Upper lobe of right lung (tissue), 1 donor: Measurements from ENCODE around the gene CDYL2. TPM values are rescaled to one million over a fixed set of nuclear protein-coding genes. Genes with fewer than 3 reads are reported as not detected.

ENCODE experiments used
- ATAC-seq: fragments of 200-7000 bp; cut with Tn5 transposase; one replicate; pipeline ENCODE4 v1.9.1; 2020; ENCODE audit warnings: mild to moderate bottlenecking, moderate library complexity
- DNase-seq: peaks from one replicate; pipeline ENCODE4 v3.0.0-alpha.2; 2020
- H3K27ac ChIP-seq: fragments of 200-600 bp; one replicate; pipeline ENCODE4 v1.8.0; 2022
- H3K27me3 ChIP-seq: fragments of 200-600 bp; one replicate; pipeline ENCODE4 v1.8.0; 2022; ENCODE audit warnings: mild to moderate bottlenecking
- H3K36me3 ChIP-seq: fragments of 200-600 bp; one replicate; pipeline ENCODE4 v1.8.0; 2022
- H3K4me1 ChIP-seq: fragments of 200-600 bp; one replicate; pipeline ENCODE4 v1.8.0; 2022
- H3K4me3 ChIP-seq: fragments of 200-600 bp; one replicate; pipeline ENCODE4 v1.8.0; 2022; ENCODE audit warnings: mild to moderate bottlenecking
- H3K9me3 ChIP-seq: fragments of 200-600 bp; one replicate; pipeline ENCODE4 v1.8.0; 2022
- CTCF ChIP-seq: fragments of 200-600 bp; IDR thresholded peaks from one replicate; pipeline ENCODE4 v1.8.0; 2022; ENCODE audit warnings: antibody characterized with exemption
- intact Hi-C: fragments of 100-400 bp; cut with DNase I; formaldehyde crosslinking; loops from one replicate; pipeline ENCODE4 v1.11.0; 2022
- total RNA-seq: library from RNA; stranded (reverse); fragmentation: NEBNext Ultra II Directional; extraction: Animal tissue kit (Norgen Biotek cat#: 25700); gene quantifications from one replicate; pipeline ENCODE4 v1.2.1, GENCODE V29; 2021
- donor health status: DM: no; HTN: yes; CAD: no; lungs with severe emphysema.

CDYL2 gene
- total RNA-seq, 1 donor from 2014 or later, result 21.0 TPM

- H3K4me1 ChIP-seq, result no peaks in the 10 kb centered on the region
- TF ChIP-seq CTCF, result no peak
- no peaks in the 10 kb centered on the region for H3K36me3 ChIP-seq
- ATAC-seq (no peak), DNase-seq (no peak)
- H3K27ac ChIP-seq, result no peak overlapping the region
- intact Hi-C loops, result no loop called here
- H3K9me3 ChIP-seq, result no peaks in the 10 kb centered on the region
- no peaks in the 10 kb centered on the region for H3K27me3 ChIP-seq
- no peak overlapping the region for H3K4me3 ChIP-seq
Observed at GRCh38 chr16:80669673-80670072, 134.7 kb downstream of the CDYL2 start.

- intact Hi-C loops, result no loop called here
- Histone ChIP-seq H3K27ac (no peak overlapping the region), H3K4me1 (no peaks in the 10 kb centered on the region), H3K4me3 (no peak overlapping the region), H3K27me3 (no peaks in the 10 kb centered on the region), H3K9me3 (no peaks in the 10 kb centered on the region), H3K36me3 (no peaks in the 10 kb centered on the region)
- no peak for ATAC-seq
- TF ChIP-seq CTCF, result no peak
- no peak for DNase-seq
Observed at GRCh38 chr16:80667925-80668324, 136.5 kb downstream of the CDYL2 start.

- H3K27me3 ChIP-seq, result no peaks in the 10 kb centered on the region
- H3K27ac ChIP-seq, result no peak overlapping the region
- no peaks in the 10 kb centered on the region for H3K36me3 ChIP-seq
- H3K9me3 ChIP-seq, result no peaks in the 10 kb centered on the region
- no peak for DNase-seq
- H3K4me1 ChIP-seq, result no peaks in the 10 kb centered on the region
- no peak for TF ChIP-seq CTCF
- intact Hi-C loops, result no loop called here
- no peak for ATAC-seq
- no peak overlapping the region for H3K4me3 ChIP-seq
Observed at GRCh38 chr16:80667251-80667560, 137.2 kb downstream of the CDYL2 start.

- no peak for ATAC-seq
- intact Hi-C loops, result no loop called here
- TF ChIP-seq CTCF, result no peak
- H3K4me3 ChIP-seq, result no peak overlapping the region
- H3K9me3 ChIP-seq, result no peaks in the 10 kb centered on the region
- DNase-seq, result no peak
- no peaks in the 10 kb centered on the region for H3K27me3 ChIP-seq
- no peaks in the 10 kb centered on the region for H3K4me1 ChIP-seq
- H3K27ac ChIP-seq, result no peak overlapping the region
- no peaks in the 10 kb centered on the region for H3K36me3 ChIP-seq
Observed at GRCh38 chr16:80666378-80667250, 137.8 kb downstream of the CDYL2 start.

- no peak for TF ChIP-seq CTCF
Observed at GRCh38 chr16:80665356-80665755, 139.0 kb downstream of the CDYL2 start.

More at GRCh38 chr16:80665356-80665755, 139.0 kb downstream of the CDYL2 start:
- intact Hi-C loops, result no loop called here
- no peak overlapping the region for H3K4me3 ChIP-seq
- DNase-seq (no peak), ATAC-seq (no peak)
- H3K9me3 ChIP-seq, result no peaks in the 10 kb centered on the region
- no peak overlapping the region for H3K27ac ChIP-seq
- no peaks in the 10 kb centered on the region for H3K36me3 ChIP-seq
- no peaks in the 10 kb centered on the region for H3K27me3 ChIP-seq
- H3K4me1 ChIP-seq, result no peaks in the 10 kb centered on the region
